Liver (tissue), 2 donors: ENCODE measurements around the gene OBP2B.

Experiments
- TF ChIP-seq, protein P1 (sequence below): fragments of 150-350 bp; IDR thresholded peaks from 2 replicates; pipeline ENCODE4 v1.5.1; 2017; ENCODE audit warnings: improper control_type of control experiment, low read depth, low read length; ENCODE audit not compliant: missing input control
- TF ChIP-seq, protein P2 (sequence below): IDR thresholded peaks from 2 replicates; pipeline ENCODE4 v1.6.1; 2016; ENCODE audit warnings: antibody characterized with exemption
- TF ChIP-seq, protein P3 (sequence below): IDR thresholded peaks from 2 replicates; pipeline ENCODE4 v1.6.1; 2016; ENCODE audit warnings: antibody characterized with exemption, mild to moderate bottlenecking
- donor health status: healthy.

DNA sequence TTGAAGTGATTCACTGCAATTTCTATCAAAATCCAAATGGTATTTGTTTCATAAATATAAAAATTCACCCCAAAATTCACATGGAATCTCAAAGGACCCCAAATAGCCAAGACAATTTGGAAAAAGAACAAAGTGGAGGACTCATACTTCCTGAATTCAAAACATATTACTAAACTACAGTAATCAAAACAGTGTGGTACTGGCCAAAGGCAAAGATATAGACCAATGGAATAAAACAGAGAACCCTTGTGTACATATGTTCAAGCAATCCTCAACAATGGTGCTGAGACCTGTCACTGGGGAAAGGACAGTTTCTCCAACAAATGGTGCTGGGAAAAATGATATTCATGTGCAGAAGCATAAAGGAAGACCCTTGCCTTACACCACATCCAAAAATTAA is 14.0 kb downstream of the OBP2B start:
- TF ChIP-seq, protein P1, sequence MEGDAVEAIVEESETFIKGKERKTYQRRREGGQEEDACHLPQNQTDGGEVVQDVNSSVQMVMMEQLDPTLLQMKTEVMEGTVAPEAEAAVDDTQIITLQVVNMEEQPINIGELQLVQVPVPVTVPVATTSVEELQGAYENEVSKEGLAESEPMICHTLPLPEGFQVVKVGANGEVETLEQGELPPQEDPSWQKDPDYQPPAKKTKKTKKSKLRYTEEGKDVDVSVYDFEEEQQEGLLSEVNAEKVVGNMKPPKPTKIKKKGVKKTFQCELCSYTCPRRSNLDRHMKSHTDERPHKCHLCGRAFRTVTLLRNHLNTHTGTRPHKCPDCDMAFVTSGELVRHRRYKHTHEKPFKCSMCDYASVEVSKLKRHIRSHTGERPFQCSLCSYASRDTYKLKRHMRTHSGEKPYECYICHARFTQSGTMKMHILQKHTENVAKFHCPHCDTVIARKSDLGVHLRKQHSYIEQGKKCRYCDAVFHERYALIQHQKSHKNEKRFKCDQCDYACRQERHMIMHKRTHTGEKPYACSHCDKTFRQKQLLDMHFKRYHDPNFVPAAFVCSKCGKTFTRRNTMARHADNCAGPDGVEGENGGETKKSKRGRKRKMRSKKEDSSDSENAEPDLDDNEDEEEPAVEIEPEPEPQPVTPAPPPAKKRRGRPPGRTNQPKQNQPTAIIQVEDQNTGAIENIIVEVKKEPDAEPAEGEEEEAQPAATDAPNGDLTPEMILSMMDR, result no peak
- TF ChIP-seq, protein P2, sequence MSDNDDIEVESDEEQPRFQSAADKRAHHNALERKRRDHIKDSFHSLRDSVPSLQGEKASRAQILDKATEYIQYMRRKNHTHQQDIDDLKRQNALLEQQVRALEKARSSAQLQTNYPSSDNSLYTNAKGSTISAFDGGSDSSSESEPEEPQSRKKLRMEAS, result no peak
- TF ChIP-seq, protein P3, sequence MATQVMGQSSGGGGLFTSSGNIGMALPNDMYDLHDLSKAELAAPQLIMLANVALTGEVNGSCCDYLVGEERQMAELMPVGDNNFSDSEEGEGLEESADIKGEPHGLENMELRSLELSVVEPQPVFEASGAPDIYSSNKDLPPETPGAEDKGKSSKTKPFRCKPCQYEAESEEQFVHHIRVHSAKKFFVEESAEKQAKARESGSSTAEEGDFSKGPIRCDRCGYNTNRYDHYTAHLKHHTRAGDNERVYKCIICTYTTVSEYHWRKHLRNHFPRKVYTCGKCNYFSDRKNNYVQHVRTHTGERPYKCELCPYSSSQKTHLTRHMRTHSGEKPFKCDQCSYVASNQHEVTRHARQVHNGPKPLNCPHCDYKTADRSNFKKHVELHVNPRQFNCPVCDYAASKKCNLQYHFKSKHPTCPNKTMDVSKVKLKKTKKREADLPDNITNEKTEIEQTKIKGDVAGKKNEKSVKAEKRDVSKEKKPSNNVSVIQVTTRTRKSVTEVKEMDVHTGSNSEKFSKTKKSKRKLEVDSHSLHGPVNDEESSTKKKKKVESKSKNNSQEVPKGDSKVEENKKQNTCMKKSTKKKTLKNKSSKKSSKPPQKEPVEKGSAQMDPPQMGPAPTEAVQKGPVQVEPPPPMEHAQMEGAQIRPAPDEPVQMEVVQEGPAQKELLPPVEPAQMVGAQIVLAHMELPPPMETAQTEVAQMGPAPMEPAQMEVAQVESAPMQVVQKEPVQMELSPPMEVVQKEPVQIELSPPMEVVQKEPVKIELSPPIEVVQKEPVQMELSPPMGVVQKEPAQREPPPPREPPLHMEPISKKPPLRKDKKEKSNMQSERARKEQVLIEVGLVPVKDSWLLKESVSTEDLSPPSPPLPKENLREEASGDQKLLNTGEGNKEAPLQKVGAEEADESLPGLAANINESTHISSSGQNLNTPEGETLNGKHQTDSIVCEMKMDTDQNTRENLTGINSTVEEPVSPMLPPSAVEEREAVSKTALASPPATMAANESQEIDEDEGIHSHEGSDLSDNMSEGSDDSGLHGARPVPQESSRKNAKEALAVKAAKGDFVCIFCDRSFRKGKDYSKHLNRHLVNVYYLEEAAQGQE, result no peak
